ENCODE measurements around the gene PSMB7.
"Not testable (repeated sequence)": the region's sequence is repeated elsewhere in the genome, so short reads cannot be mapped to it uniquely, and the experiment has no call there.

PSMB7 gene

GRCh38 chr9:124442826-124443225, 27.6 kb upstream of the PSMB7 start:
- no peak for DNase-seq

GRCh38 chr9:124442379-124442778, 27.1 kb upstream of the PSMB7 start:
- no peak for DNase-seq

DNA sequence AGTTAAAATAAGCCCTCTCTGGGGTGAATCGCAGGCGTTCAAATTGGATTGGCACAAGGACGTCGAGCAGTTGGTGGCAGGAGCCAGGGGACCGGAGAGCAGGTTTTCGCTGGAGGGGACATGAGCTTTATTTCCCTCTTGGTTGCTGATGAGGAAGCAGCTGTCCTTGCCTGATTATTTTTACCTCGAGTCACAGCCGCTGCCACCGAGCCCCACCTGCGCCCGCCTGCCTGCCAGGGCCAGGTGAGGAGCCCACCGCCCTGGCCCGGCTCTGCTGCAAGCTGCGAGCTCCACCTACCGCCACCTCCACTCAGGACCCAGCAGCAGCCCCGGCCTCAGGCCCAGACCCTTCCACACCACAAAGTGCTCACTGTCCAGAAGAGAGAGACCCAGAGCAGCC, 26.0 kb upstream of the PSMB7 start:
- DNase-seq = no peak

DNA sequence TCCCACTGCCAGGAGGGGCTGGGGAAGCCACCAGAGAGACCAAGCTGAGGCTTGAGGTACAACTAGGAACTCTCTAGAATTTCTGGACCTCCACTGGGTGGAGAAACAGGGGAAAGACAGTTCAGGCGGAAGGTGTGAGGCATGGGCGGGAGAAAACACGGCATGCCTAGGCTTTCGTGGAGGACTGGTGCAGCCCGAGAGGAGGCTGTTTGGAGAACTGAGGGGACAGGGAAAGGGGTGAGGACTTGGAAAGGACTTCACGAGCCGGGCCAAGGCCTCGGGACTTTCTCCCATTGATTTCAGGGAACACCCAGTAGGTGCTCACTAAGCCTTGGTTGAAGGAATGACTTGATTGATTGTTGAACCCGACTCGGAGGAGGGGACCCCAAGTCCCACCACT, 25.5 kb upstream of the PSMB7 start:
- no peak for DNase-seq

- DNase-seq = no peak
Measured at GRCh38 chr9:124439686-124440243, 24.5 kb upstream of the PSMB7 start.

DNA sequence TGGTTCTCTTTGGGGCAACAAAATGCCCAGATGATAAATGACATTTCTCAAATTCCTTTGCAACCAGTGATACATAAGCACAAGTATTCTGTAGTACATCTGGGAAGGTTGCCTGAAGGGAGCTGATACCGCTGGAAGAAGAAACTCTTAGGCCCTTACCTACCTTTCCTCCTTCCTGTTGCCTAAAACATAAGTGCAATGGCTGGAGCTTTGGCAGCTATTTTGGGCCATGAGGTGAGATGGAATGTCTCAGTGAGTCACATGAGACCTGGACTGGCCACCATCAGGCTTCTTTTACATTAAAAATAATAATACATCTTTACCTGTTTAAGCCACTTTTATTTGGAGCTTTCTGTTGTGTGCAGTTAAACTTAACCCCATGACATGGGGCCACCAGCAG, 23.8 kb upstream of the PSMB7 start:
- DNase-seq = no peak

- no peak for DNase-seq
Measured at GRCh38 chr9:124438091-124438490, 22.8 kb upstream of the PSMB7 start.

GRCh38 chr9:124437086-124437485, 21.8 kb upstream of the PSMB7 start:
- DNase-seq = no peak

GRCh38 chr9:124436320-124436719, 21.1 kb upstream of the PSMB7 start:
- DNase-seq = no peak

GRCh38 chr9:124429530-124429867, 14.3 kb upstream of the PSMB7 start:
- no peak for DNase-seq

DNA sequence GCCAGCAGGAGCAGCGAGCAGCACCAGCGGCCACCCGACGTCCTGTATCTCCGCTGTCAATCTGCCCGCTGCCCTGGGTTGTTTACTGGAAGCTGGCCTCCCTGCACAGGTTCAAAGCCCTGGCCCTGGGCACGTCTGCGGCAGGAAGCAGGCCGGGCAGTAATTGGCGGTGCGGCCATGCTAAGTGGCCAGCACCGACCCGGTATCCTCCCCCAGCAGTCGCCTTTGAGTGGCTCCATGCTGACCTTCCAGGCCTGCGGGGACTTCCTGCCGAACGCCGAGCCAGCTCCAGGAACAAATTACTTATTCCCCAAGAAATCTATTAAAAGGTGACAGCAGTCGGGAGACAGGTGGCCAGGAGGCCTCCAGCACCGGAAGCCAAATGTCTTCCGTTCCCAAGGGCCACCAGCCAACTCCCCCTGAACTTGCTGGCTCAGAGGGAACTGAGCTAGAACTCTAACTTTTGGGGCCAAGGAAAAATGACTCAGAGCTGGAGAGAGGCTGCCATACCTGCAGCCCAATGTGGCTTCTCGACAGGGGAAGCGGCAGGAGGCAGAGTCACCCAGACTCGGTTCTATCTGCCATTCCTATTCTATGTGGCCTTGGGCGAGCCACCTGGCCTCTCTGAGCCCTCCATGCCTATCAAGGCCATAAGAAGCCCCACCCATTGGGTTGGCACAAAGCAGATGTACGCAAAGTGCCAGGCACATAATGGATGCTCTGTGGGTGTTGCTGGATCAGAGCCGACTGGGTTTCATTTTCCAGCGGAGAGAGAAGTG, 13.7 kb upstream of the PSMB7 start:
- no peak for DNase-seq

GRCh38 chr9:124427281-124427680, 12.0 kb upstream of the PSMB7 start:
- no peak for DNase-seq

GRCh38 chr9:124426361-124426760, 11.1 kb upstream of the PSMB7 start:
- no peak for DNase-seq

DNA sequence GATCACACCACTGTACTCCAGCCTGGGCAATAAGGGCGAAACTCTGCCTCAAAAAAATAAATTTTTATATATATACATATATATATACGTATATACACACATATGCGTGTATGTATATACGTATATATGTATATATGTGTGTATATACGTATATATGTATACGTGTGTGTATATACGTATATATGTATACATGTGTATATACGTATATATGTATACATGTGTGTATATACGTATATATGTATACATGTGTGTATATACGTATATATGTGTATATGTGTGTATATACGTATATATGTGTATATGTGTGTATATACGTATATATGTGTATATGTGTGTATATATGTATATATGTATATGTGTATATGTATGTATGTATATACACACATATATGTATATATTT, 10.5 kb upstream of the PSMB7 start:
- not testable (repeated sequence) for DNase-seq

- no peak for DNase-seq
Measured at GRCh38 chr9:124423591-124423990, 8.3 kb upstream of the PSMB7 start.

- DNase-seq = no peak
Measured at GRCh38 chr9:124423155-124423554, 7.9 kb upstream of the PSMB7 start.

DNA sequence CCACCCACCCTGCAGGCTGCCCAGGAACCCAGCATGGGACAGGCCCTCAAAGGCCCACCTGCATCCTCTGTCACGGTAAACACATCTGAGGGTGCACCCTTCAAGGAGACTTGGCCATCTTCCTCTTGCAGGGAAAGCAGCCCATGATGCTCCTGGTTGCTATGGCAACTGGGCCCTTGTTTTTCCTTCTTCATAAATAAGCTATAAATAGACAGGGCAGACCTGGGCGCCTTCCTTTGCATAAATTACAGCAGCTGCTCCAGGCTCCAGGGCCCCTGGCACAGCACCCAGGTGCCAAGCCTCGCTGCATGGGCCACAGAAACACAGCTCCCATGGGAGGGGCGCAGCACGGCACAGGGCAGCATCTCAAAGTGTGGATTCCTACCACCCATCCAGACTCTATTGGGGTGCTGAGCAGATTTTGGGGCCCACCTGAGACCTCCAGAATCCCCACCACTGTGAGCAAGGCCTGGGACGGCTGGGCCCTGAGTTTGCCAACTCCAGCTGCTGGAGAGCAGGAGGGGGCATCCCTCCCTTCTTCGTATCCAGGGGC, 5.8 kb upstream of the PSMB7 start:
- no peak for DNase-seq

GRCh38 chr9:124419832-124420489, 4.7 kb upstream of the PSMB7 start:
- DNase-seq = no peak

DNA sequence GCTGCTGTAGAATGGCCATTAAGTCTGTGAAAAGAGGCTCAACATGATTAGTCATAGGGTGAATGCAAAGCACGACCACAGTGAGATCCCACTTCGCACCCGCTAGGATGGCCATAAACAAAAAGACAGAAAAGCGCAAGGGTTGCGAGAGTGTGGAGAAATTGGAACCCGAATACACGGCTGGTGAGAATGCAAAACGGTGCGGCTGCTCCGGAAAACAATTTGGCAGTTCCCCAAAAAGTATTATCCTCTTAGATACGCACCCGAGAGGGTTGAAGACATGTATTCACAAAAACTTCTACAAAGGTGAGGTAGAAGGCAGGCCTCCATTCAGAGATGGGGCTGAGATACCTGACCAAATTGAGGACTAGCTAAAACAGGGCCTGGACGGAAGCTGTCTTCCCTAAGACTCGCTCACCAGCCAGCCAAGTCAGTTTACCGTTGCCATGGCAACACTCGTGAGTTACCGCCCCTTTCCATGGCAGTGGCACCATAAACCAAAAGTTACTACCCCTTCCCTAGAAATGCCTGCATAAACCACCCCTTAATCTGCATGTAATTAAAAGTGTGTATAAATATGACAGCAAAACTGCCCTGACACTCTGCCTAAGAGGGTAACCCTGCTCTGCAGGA, 726 bp upstream of the PSMB7 start:
- peak; percentile 22 for DNase-seq

DNA sequence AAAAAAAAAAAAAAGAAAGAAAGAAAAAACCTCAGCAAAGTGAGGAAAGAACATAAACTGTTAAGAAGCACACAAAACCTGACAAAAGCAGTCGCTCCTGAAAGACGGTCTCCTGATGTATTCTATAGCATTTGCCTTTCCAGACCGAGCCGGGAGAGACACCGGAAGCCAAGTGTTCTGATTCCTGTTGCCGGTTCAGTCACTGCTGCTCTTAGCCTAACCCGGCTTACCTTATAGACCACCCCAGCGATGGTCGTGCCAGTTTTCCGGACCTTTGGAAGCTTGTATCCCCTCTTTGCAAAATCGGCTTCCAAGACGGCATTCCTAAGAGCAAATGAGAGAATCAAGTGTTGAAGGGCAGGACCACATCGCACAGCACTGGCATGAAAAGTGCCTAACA, 630 bp downstream of the PSMB7 start:
- DNase-seq = no peak

- no peak for DNase-seq
Measured at GRCh38 chr9:124412228-124412575, 3.0 kb downstream of the PSMB7 start.

DNA sequence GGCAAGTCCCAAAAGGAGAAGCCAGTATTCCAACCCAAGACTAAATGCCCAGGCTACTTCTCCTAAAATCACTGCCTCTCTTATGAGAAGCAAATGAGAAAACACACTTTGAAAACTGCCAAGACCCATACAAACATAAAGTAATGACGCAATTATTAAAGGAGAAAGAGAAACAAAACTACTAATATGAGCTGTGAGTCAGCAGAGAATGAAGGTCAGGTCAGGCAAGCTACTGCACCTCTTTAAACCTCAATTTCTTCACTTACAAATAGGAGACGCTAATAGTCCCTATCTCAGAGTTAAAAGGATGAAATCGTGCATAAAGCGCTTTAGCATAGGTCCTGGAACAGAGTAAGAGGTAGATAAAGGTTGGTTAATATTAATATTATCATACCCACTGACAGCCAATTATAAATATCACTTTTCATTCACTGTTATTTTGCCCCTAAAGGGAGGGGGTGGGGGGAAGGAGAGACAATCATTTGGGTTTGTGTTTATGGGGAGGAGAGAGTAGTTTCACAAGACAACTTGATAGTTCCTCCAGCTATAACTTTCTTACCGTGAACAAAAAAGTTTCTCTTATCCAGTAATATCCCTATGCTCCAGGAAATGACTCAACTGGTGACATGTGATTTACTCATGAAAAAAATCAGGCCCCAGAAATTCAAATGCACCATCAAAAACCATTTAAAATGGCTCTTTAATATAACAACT, 3.6 kb downstream of the PSMB7 start:
- no peak for DNase-seq

GRCh38 chr9:124410321-124410913, 4.8 kb downstream of the PSMB7 start:
- DNase-seq = no peak

Measured in hematopoietic multipotent progenitor cell treated with erythropoietin and hydrocortisone succinate and interleukin-3 and kit ligand, for 8 days (in vitro differentiated cells).